Tongue (tissue), 2 donors: ENCODE results near the gene ATP9A. TPM values are rescaled to one million over a fixed set of nuclear protein-coding genes. Genes with fewer than 3 reads are reported as not detected.
"Not testable (repeated sequence)": the region's sequence is repeated elsewhere in the genome, so short reads cannot be mapped to it uniquely, and the experiment has no call there.

ENCODE experiments used
- DNase-seq: peaks from one replicate; pipeline ENCODE4 v3.0.0-alpha.2; 2015
- total RNA-seq: library from RNA; depleted of rRNA; stranded (reverse); fragments of >200 nt; gene quantifications from one replicate; pipeline ENCODE4 v1.2.3, GENCODE V29; 2014

The ATP9A gene
- total RNA-seq, 1 donor from 2014 or later: 95.1 TPM

DNA sequence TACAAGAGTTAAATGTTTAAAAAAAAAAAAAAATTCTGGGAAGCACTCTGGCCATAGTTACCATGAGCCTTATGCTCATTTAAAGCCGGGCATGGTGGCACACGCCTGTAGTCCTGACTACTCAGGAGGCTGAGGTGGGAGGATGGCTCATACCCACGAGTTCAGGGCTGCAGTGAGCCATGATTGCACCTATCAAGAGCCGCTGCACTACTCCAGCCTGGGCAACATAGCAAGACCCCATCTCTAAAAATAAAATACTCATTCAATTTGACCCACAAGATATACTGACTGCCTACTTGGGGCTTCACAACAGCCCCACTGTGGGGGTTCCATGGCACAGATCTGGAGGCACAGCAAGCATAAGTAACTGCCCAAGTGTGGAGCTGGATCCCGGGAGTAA, 113.7 kb downstream of the ATP9A start:
- no peak for DNase-seq

DNA sequence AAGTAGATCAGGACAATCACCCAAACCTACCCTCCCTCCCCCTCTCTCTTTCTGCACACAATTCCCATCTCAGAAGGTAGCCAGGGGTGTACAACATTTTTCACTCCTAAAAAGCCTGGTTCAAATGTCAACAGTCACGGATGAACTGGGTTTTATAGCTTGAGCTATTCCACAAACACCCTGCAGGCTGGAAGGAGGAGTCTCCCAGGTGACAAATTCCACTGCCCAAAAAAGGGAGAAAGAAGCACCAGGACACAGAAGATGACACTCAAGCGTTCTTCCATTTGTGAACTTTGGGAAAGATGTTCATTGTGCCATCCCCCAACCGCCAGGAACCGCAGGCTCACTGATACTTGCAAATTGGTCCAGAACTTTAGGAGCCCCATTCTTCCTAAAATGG, 114.1 kb downstream of the ATP9A start:
- no peak for DNase-seq

- no peak for DNase-seq
Observed at GRCh38 chr20:51653226-51653625, 115.0 kb downstream of the ATP9A start.

DNA sequence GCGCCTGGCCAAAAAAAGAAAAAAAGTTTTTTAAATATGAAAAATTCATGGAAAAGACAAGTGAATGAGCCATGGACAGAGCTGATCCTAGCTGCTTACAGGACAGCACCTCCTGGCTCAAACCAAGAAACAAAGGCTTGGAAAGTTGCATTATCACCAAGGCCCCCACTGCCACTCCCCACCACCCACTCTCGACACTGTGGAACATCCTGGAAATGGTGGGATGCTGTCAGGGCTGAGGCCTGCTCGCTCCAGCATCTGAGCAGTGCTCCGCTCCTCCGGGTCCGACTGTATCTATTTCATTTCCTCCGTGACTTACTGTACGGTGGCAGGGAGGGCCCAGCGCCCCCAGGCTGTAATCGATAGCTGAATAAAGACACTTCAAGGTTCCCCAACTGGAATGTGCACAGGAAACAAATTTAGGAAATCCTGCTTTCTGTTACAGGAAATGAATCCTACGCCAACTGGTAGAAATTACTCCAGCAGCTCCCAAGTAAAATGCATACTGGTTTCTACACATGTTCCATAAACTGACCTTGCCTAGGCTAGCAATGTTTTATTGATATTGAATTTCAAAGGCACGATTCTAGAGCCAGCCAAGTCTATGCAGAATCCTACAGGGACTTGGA, 116.2 kb downstream of the ATP9A start:
- no peak for DNase-seq

DNA sequence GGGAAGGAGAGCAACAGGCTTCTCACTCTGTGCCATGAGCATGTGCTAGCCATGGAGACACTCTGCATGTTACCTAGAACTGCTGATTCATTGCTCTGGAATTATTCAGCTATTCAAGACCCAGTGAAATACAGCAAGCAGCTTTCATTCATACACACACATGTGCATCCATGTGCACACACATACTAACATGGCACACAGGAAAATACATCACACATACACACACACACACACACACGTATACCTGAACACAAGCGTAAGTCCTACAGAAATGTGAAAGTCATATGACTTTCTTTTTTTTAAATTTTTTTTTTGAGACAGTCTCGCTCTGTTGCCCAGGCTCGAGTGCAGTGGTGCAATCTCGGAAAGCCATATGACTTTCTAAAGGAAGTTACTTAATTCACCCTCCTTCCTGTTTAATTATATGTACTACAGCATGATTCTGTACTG, 117.5 kb downstream of the ATP9A start:
- DNase-seq: no peak

- DNase-seq: no peak
Observed at GRCh38 chr20:51648571-51648947, 119.6 kb downstream of the ATP9A start.

DNA sequence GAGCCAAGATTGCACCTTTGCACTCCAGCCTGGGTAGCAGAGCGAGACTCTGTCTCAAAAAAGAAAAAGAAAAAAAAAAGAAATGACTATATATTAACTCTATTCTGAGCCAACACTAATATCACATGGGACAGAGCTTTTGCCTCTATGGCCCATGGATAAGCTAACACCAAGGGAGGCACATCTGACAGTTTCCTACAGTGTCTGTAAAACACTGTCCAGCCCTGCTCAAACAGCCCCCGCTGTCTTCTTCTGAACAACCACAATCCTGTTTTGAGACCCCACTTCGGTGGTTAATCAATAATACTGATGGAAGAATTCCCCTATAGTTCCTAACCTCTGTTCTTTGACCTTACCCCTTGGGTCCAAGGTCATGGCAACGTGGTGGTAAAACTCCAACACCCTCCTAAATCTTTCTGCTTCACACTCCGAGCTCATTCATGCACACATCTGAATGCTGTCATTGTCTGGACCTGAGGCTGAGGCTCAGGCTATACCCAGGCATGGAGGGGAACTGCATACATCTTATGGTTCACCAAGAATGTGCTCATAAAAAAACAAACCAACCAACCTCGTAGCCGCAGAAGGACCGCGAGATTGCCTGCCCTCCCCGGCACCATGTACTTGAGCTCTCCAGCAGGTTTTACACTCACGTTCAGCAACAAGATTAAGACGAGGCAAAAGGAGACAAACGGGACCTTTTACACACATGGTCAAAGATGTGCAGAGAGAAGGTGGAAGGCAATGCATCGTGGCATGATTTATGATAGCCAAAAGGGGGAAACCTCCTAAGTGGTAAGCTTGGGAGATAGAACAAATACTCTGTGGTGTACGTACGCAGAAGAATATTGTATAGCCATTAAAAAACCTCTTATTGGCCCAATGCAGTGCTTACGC, 120.3 kb downstream of the ATP9A start:
- no peak for DNase-seq

- DNase-seq: not testable (repeated sequence)
Observed at GRCh38 chr20:51643810-51644209, 124.4 kb downstream of the ATP9A start.

- no peak for DNase-seq
Observed at GRCh38 chr20:51643390-51643789, 124.8 kb downstream of the ATP9A start.

- DNase-seq: no peak
Observed at GRCh38 chr20:51641866-51642265, 126.3 kb downstream of the ATP9A start.

GRCh38 chr20:51640743-51641142, 127.4 kb downstream of the ATP9A start:
- no peak for DNase-seq

- DNase-seq: peak; percentile 82
Observed at GRCh38 chr20:51639206-51639832, 128.9 kb downstream of the ATP9A start.

- DNase-seq: no peak
Observed at GRCh38 chr20:51637241-51637640, 130.9 kb downstream of the ATP9A start.

DNA sequence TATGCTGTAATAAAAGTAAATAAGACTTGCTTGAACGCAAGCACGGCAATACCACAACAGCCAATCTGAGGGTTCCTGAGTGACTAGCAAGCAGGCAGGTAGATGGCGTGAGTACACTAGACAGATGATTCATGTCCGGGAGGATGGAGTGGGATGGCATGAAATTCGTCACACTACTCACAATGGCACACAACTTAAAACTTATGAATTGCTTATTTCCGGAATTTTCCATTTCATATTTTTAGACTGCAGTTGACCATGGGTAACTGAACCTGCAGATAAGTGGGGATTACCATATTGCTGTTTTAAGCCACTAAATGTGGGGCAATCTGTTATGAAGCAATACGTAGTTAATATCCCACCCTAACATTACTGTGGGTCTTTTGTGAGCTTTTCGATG, 132.1 kb downstream of the ATP9A start:
- no peak for DNase-seq

DNA sequence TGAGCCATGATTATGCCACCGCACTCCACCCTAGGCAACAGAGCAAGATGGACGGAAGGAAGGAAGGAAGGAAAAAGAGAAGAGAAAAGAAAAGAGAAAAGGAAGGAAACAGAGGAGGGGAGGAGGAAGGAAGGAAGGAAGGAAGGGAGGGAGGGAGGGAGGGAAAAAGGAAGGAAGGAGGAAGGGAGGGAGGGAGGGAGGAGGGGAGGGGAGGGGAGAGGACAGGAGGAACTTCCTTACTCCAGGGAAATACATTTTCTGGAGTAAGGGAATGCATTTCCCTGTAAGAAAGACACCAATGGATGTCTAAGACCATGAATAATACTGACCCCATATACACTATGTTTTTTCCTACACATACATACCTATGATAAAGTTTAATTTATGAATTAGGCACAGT, 132.5 kb downstream of the ATP9A start:
- no peak for DNase-seq

- DNase-seq: no peak
Observed at GRCh38 chr20:51634877-51635276, 133.3 kb downstream of the ATP9A start.

GRCh38 chr20:51634257-51634656, 133.9 kb downstream of the ATP9A start:
- DNase-seq: peak; percentile 25

DNA sequence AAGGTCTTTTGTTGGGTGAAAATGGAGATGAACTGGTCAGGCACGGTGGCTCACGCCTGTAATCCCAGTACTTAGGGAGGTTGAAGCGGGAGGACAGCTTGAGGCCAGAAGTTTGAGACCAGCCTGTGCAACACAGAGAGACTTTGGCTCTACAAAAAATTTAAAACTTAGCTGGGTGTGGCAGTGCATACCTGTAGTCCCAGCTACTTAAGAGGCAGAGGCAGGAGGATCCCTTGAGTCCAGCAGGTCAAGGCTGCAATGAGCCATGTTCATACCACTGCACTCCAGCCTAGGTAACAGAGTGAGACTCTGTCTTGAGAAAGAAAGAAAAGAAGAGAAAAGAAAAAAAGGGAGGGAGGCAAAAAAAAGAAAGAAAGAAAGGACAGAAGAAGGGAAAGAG, 134.8 kb downstream of the ATP9A start:
- no peak for DNase-seq

DNA sequence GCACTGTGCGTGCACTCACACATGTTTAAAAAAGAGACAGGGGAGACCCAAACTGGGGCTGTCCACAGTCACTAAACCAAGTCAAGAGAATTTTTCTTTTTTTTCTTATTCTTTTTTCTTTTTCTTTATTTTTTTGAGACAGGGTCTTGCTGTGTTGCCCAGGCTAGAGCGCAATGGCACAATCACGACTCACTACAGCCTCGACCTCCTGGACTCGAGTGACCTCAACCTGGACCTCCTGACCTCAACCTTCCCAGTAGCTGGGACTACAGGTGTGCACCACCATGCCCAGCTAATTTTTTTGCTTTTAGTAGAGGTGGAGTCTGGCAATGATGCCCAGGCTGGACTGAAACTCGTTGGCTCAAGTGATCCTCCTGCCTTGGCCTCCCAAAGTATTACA, 136.2 kb downstream of the ATP9A start:
- no peak for DNase-seq

- DNase-seq: peak; percentile 80
Observed at GRCh38 chr20:51631011-51631950, 136.9 kb downstream of the ATP9A start.

GRCh38 chr20:51629399-51630058, 138.7 kb downstream of the ATP9A start:
- no peak for DNase-seq
